ENCODE measurements around the gene SHH. TPM values are rescaled to one million over a fixed set of nuclear protein-coding genes. Genes with fewer than 3 reads are reported as not detected.

SHH gene
- total and polyA plus RNA-seq, 2 of the 13 experiments (the other 11 are each of a cell fraction or from before 2014, with no cell fraction given) = 1.9 to 3.4 TPM

- TF ChIP-seq KIAA2018 (CRISPR knock-in tag; IDR thresholded peaks at IDR 0.05; ENCODE audit: borderline replicate concordance) = no peak
- no peak for TF ChIP-seq ZKSCAN5 (CRISPR knock-in tag; IDR thresholded peaks at IDR 0.05)
- TF ChIP-seq SIX4 (CRISPR knock-in tag; IDR thresholded peaks at IDR 0.05) = 0 out of 2 replicates have a peak, but pooled peaks have one; percentile 14
- peak; percentile 64 for TF ChIP-seq RXRB (CRISPR knock-in tag; IDR thresholded peaks at IDR 0.05; ENCODE audit: borderline replicate concordance)
- TF ChIP-seq MED1 (CRISPR knock-in tag; IDR thresholded peaks at IDR 0.05) = peak; percentile 69
- no peak for TF ChIP-seq ESRRA (CRISPR knock-in tag; IDR thresholded peaks at IDR 0.05; ENCODE audit: low read depth)
- TF ChIP-seq U2AF1 (optimal IDR thresholded peaks at IDR 0.05; ENCODE audit: low read depth, low read length) = no peak
- no peak for TF ChIP-seq ZFP1 (CRISPR knock-in tag; IDR thresholded peaks at IDR 0.05)
- TF ChIP-seq KLF6 (CRISPR knock-in tag; IDR thresholded peaks at IDR 0.05) = peak; percentile 29; the same call in 1 of the 2 replicates
- TF ChIP-seq ZNF557 (CRISPR knock-in tag; IDR thresholded peaks at IDR 0.05) = no peak
- TF ChIP-seq CREB1 (IDR thresholded peaks at IDR 0.05) = no peak
- TF ChIP-seq CREB1 (CRISPR knock-in tag; IDR thresholded peaks at IDR 0.05) = no peak
- peak; percentile 83 for TF ChIP-seq POLR2AphosphoS5 (IDR thresholded peaks at IDR 0.05; ENCODE audit: low read depth, low read length)
- TF ChIP-seq PCBP1 (IDR thresholded peaks at IDR 0.05; ENCODE audit: borderline replicate concordance, low read depth, low read length) = 0 out of 2 replicates have a peak, but pooled peaks have one; percentile 20
- 0 out of 2 replicates have a peak, but pooled peaks have one; percentile 39 for TF ChIP-seq CREM (IDR thresholded peaks at IDR 0.05)
- TF ChIP-seq CREM (CRISPR knock-in tag; IDR thresholded peaks at IDR 0.05) = no peak
These were observed 3.5 kb downstream of the SHH start (continued) for GRCh38 chr7:155808549-155809331.

Data from HepG2 (cell line).